Lower leg skin (tissue), 3 donors: Measurements from ENCODE around the gene TUFM.

ENCODE experiments used
- CTCF ChIP-seq, 3 donors: fragments of 450-650 bp; IDR thresholded peaks; one replicate each; pipeline ENCODE4 v1.5.1; 2016; ENCODE audit warnings: antibody characterized with exemption in 3 of 3, mild to moderate bottlenecking in 3 of 3, moderate library complexity in 2 of 3
- POLR2A ChIP-seq, 2 donors: fragments of 450-650 bp; IDR thresholded peaks; one replicate each; pipeline ENCODE4 v1.6.1; 2016 to 2017; ENCODE audit warnings: antibody characterized with exemption in 2 of 2, mild to moderate bottlenecking in 1 of 2, moderate library complexity in 1 of 2

- TF ChIP-seq CTCF (IDR thresholded peaks at IDR 0.05) (no peak), POLR2A (IDR thresholded peaks at IDR 0.05) (no peak)
These were observed 7.0 kb downstream of the TUFM start for GRCh38 chr16:28839004-28839639.
